ENCODE results near the gene LCNL1.

Gene LCNL1

GRCh38 chr9:136982232-136983051, at the start of gene LCNL1:
TSS of gene LCNL1 (plus strand) at chr9:136982993. CDS start at chr9:136983587, 594 bp downstream.
- no peak for DNase-seq

- no peak for DNase-seq
These were observed 48.5 kb upstream of the LCNL1 start for GRCh38 chr9:136934277-136934676.

- DNase-seq = no peak
These were observed 47.1 kb upstream of the LCNL1 start for GRCh38 chr9:136935651-136936050.

- DNase-seq = no peak
These were observed 46.1 kb upstream of the LCNL1 start for GRCh38 chr9:136936645-136937170.

- no peak for DNase-seq
These were observed 45.4 kb upstream of the LCNL1 start for GRCh38 chr9:136937186-136938001.

GRCh38 chr9:136939431-136939995, 43.3 kb upstream of the LCNL1 start:
- no peak for DNase-seq

- no peak for DNase-seq
These were observed 42.7 kb upstream of the LCNL1 start for GRCh38 chr9:136939996-136940525.

GRCh38 chr9:136940526-136941230, 42.1 kb upstream of the LCNL1 start:
- no peak for DNase-seq

- DNase-seq = no peak
These were observed 41.3 kb upstream of the LCNL1 start for GRCh38 chr9:136941231-136942111.

GRCh38 chr9:136942112-136942880, 40.5 kb upstream of the LCNL1 start:
- DNase-seq = no peak

- DNase-seq = no peak
These were observed 39.9 kb upstream of the LCNL1 start for GRCh38 chr9:136942881-136943230.

- no peak for DNase-seq
These were observed 39.2 kb upstream of the LCNL1 start for GRCh38 chr9:136943291-136944211.

- DNase-seq = no peak
These were observed 38.6 kb upstream of the LCNL1 start for GRCh38 chr9:136944212-136944518.

- DNase-seq = peak; percentile 93
These were observed 38.1 kb upstream of the LCNL1 start, which contains the start of the genes C8G and FBXW5 for GRCh38 chr9:136944519-136945332. TSS of gene C8G (plus strand) at chr9:136945243. CDS start at chr9:136945321, 78 bp downstream. TSS of gene FBXW5 (minus strand) at chr9:136944738. CDS start at chr9:136944083, 655 bp downstream.

- DNase-seq = no peak
These were observed 37.2 kb upstream of the LCNL1 start for GRCh38 chr9:136945333-136946227.

- no peak for DNase-seq
These were observed 36.4 kb upstream of the LCNL1 start for GRCh38 chr9:136946228-136947027.
